Measurements from ENCODE around the gene HCN3.

GRCh38 chr1:155320252-155320651 lies 43.0 kb downstream of the HCN3 start:
- TF ChIP-seq CTCF (IDR thresholded peaks at IDR 0.05; ENCODE audit: low read length) (no peak), EZH2 (IDR thresholded peaks at IDR 0.05; ENCODE audit: borderline replicate concordance, low read length) (no peak)
